PC-3 (cell line): ENCODE measurements around the gene ADGRD1.

Experiments used
- EZH2 ChIP-seq: fragments of 300-600 bp; sonication (generic); IDR thresholded peaks from one replicate; pipeline ENCODE4 v1.6.1; 2017; ENCODE audit warnings: antibody characterized with exemption, mild to moderate bottlenecking, low read length; ENCODE audit not compliant: unreplicated experiment
- TF ChIP-seq, protein P1 (sequence below): fragments of 300-600 bp; sonication (generic); conservative IDR thresholded peaks from 2 replicates; pipeline ENCODE4 v1.5.1; 2017; ENCODE audit warnings: antibody characterized with exemption, low read depth, mild to moderate bottlenecking, low read length

GRCh38 chr12:131024026-131024425 is 70.3 kb downstream of the ADGRD1 start:
- TF ChIP-seq, protein P1, sequence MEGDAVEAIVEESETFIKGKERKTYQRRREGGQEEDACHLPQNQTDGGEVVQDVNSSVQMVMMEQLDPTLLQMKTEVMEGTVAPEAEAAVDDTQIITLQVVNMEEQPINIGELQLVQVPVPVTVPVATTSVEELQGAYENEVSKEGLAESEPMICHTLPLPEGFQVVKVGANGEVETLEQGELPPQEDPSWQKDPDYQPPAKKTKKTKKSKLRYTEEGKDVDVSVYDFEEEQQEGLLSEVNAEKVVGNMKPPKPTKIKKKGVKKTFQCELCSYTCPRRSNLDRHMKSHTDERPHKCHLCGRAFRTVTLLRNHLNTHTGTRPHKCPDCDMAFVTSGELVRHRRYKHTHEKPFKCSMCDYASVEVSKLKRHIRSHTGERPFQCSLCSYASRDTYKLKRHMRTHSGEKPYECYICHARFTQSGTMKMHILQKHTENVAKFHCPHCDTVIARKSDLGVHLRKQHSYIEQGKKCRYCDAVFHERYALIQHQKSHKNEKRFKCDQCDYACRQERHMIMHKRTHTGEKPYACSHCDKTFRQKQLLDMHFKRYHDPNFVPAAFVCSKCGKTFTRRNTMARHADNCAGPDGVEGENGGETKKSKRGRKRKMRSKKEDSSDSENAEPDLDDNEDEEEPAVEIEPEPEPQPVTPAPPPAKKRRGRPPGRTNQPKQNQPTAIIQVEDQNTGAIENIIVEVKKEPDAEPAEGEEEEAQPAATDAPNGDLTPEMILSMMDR = no peak
- no peak for TF ChIP-seq EZH2
